ENCODE results near the gene IL37. TPM values are rescaled to one million over a fixed set of nuclear protein-coding genes. Genes with fewer than 3 reads are reported as not detected.

The IL37 gene
- total and polyA plus RNA-seq, 7 donors, result 1.3 TPM; not detected in 6

DNA sequence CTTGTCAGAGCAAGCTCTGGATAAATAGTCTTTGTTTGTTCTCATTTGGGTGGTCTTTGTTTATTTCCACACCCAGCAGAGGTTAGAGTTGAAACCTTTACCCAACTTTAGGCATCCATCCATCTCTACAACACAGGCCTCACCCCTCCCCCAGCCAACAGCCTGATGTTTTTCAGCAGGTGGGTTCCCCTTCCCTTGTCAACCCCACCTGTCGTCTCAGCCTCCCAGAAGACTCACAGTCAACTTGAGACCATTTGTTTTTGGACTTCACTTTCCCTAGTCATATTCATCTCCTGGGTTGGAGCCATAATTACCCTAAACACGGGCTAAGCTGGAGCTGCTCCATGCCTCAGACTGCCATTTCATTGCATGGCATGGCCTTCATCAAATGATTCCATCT is 35.1 kb downstream of the IL37 start:
- no peak overlapping the region for H3K4me3 ChIP-seq
- peaks cover 0 to 13% (median 8%) of the 10 kb centered on the region in 4 donors for H3K4me1 ChIP-seq
- intact Hi-C loops (cut with DNase I), result loop anchor here (10.0 kb wide), 1 partner anchor 321 kb away; no protein-coding TSS in a partner anchor
- TF ChIP-seq EP300 (IDR thresholded peaks at IDR 0.05) (no peak), POLR2AphosphoS5 (IDR thresholded peaks at IDR 0.05) (no peak), POLR2A (IDR thresholded peaks at IDR 0.05) (no peak)
- TF ChIP-seq, protein P1, sequence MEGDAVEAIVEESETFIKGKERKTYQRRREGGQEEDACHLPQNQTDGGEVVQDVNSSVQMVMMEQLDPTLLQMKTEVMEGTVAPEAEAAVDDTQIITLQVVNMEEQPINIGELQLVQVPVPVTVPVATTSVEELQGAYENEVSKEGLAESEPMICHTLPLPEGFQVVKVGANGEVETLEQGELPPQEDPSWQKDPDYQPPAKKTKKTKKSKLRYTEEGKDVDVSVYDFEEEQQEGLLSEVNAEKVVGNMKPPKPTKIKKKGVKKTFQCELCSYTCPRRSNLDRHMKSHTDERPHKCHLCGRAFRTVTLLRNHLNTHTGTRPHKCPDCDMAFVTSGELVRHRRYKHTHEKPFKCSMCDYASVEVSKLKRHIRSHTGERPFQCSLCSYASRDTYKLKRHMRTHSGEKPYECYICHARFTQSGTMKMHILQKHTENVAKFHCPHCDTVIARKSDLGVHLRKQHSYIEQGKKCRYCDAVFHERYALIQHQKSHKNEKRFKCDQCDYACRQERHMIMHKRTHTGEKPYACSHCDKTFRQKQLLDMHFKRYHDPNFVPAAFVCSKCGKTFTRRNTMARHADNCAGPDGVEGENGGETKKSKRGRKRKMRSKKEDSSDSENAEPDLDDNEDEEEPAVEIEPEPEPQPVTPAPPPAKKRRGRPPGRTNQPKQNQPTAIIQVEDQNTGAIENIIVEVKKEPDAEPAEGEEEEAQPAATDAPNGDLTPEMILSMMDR (IDR thresholded peaks at IDR 0.05), result no peak
- no peaks in the 10 kb centered on the region for H3K36me3 ChIP-seq
- WGBS, 2 donors, result 80 to 87% methylated on average over 2 of the region's 2 CpGs
- no peak overlapping the region for H3K27ac ChIP-seq
- H3K9me3 ChIP-seq, result peaks cover 0 to 11% (median 2%) of the 10 kb centered on the region in 4 donors
- no peaks in the 10 kb centered on the region for H3K27me3 ChIP-seq
- DNase-seq, result no peak

DNA sequence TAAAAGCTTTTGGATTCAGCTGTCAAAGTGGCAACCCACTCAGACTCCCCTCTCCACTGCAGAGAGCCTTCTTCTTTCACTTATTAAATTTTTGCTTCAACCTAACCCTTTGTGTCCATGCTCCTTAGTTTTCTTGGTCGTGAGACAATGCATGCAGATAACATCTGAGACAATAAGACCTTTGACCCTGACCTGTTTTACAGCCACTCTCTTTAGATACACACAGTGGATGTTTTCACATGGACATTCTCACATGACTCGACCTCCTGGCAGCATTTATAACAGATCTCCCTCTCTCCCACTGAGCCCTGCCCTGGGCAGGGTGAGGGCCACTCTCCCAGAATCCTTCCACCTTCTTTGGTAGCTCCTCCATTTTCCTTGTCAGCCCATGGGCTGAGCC is 36.4 kb downstream of the IL37 start:
- intact Hi-C loops (cut with DNase I), result loop anchor here (10.0 kb wide), 1 partner anchor 323 kb away; no protein-coding TSS in a partner anchor
- Histone ChIP-seq H3K4me3 (no peak overlapping the region), H3K9me3 (peaks cover 0 to 11% (median 2%) of the 10 kb centered on the region in 4 donors), H3K4me1 (peaks cover 0 to under 1% (median 0%) of the 10 kb centered on the region in 4 donors), H3K27ac (no peak overlapping the region), H3K27me3 (no peaks in the 10 kb centered on the region), H3K36me3 (no peaks in the 10 kb centered on the region)
- no peak for DNase-seq
- no peak for TF ChIP-seq POLR2A (IDR thresholded peaks at IDR 0.05)
- no peak for TF ChIP-seq POLR2AphosphoS5 (IDR thresholded peaks at IDR 0.05)
- TF ChIP-seq EP300 (IDR thresholded peaks at IDR 0.05), result no peak
- TF ChIP-seq, protein P1 (IDR thresholded peaks at IDR 0.05), result no peak
- 10 to 32% methylated on average over 2 of the region's 2 CpGs for WGBS, 2 donors

DNA sequence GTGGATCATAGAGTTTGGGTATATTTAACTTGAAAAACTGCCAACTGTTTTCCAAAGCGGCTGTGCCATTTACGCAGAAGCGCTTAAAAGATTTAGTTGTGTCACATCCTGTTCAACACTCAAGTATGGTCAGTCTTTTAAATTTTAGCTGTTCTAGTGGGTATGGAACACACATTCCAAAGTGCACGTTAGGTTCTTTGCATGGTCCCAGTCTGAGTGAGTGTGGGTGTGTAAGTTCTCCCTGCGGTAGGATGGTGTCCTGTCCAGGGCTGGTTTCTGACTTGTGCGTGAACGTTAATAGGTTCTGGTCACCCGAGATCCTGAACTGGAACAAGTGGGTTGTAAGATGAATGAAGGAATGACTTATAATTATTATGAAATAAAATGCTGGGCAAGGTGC is 38.5 kb downstream of the IL37 start:
- peaks cover 0 to 11% (median 2%) of the 10 kb centered on the region in 4 donors for H3K9me3 ChIP-seq
- no peaks in the 10 kb centered on the region for H3K27me3 ChIP-seq
- no peak overlapping the region for H3K4me3 ChIP-seq
- DNase-seq, result no peak
- intact Hi-C loops (cut with DNase I), result loop anchor here (10.0 kb wide), 1 partner anchor 325 kb away; no protein-coding TSS in a partner anchor
- no peaks in the 10 kb centered on the region for H3K4me1 ChIP-seq
- TF ChIP-seq, protein P1 (IDR thresholded peaks at IDR 0.05), result no peak
- TF ChIP-seq POLR2AphosphoS5 (IDR thresholded peaks at IDR 0.05) (no peak), POLR2A (IDR thresholded peaks at IDR 0.05) (no peak), EP300 (IDR thresholded peaks at IDR 0.05) (no peak)
- WGBS, 2 donors, result 79 to 82% methylated on average over 8 of the region's 8 CpGs
- H3K27ac ChIP-seq, result no peak overlapping the region
- no peaks in the 10 kb centered on the region for H3K36me3 ChIP-seq

DNA sequence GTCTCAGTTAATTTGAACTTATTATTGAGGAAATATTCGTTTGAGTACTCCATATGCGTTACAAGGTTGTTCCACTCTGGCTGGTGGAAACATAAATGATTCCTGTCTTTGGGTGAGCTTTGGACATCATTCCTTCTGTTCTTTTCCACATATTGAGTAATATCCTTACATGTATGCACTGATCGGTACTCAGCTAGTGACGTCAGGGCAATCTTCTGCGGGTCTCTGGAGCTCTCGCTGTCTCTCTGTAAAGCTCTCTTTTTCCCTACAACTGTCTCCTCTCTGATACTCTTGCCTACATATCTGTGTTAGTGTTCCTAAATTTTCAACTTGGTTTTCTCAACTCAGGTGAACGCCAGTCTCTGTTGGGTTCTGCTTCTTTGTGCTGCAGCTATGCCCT is 43.4 kb downstream of the IL37 start:
- Histone ChIP-seq H3K9me3 (no peaks in the 10 kb centered on the region), H3K27me3 (no peaks in the 10 kb centered on the region), H3K27ac (no peak overlapping the region), H3K4me3 (no peak overlapping the region), H3K36me3 (no peaks in the 10 kb centered on the region), H3K4me1 (no peaks in the 10 kb centered on the region)
- WGBS, 2 donors, result 92 to 95% methylated on average over 7 of the region's 7 CpGs
- TF ChIP-seq POLR2AphosphoS5 (IDR thresholded peaks at IDR 0.05), result no peak
- TF ChIP-seq, protein P1 (IDR thresholded peaks at IDR 0.05), result no peak
- TF ChIP-seq POLR2A (IDR thresholded peaks at IDR 0.05), result no peak
- TF ChIP-seq EP300 (IDR thresholded peaks at IDR 0.05), result no peak
- intact Hi-C loops (cut with DNase I), result no loop called here
- no peak for DNase-seq

DNA sequence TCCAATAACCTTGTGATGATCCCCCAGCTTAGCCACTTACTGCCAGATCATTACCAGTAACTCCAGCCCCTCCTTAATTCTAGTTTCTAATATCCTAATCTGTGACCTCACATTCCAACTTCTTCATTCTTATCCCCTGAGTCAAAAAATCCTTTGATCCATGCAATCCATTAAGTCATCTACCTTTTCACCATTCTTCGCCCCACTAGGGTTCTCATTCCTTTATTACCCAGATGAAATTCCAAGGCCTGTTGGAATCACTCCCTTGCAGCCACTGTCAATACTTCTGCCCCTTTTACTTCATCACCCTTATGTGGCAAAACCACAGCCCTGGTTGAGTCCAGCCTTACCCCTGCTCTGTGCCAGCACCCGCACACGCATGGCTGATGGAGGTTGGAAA is 46.5 kb downstream of the IL37 start:
- H3K36me3 ChIP-seq, result no peaks in the 10 kb centered on the region
- intact Hi-C loops (cut with DNase I), result loop anchor here (5.0 kb wide), 1 partner anchor 210 kb away; no protein-coding TSS in a partner anchor
- no peaks in the 10 kb centered on the region for H3K27me3 ChIP-seq
- TF ChIP-seq POLR2AphosphoS5 (IDR thresholded peaks at IDR 0.05) (no peak), EP300 (IDR thresholded peaks at IDR 0.05) (no peak), POLR2A (IDR thresholded peaks at IDR 0.05) (no peak)
- TF ChIP-seq, protein P1 (IDR thresholded peaks at IDR 0.05), result no peak
- no peak overlapping the region for H3K27ac ChIP-seq
- DNase-seq, result no peak
- H3K9me3 ChIP-seq, result no peaks in the 10 kb centered on the region
- H3K4me3 ChIP-seq, result no peak overlapping the region
- H3K4me1 ChIP-seq, result no peaks in the 10 kb centered on the region
- 96 to 97% methylated on average over 3 of the region's 3 CpGs for WGBS, 2 donors
